Tibial nerve (tissue), 4 donors: ENCODE measurements around the gene SAMD8.

Experiments
- CTCF ChIP-seq, 5 experiments: fragments of 200-600 bp in 3 of 5; fragments of 450-650 bp in 2 of 5; sonication (generic) in 3 of 5; IDR thresholded peaks; one replicate each; pipeline ENCODE4 v1.5.1; 2016 to 2019; ENCODE audit warnings: antibody characterized with exemption in 5 of 5, mild to moderate bottlenecking in 3 of 5, moderate library complexity in 2 of 5
- EP300 ChIP-seq, 2 donors: sonication (generic); formaldehyde crosslinking; IDR thresholded peaks; one replicate each; pipeline ENCODE4 v1.6.1; 2017; ENCODE audit warnings: antibody characterized with exemption in 2 of 2, mild to moderate bottlenecking in 1 of 2
- POLR2A ChIP-seq, 2 donors: fragments of 450-650 bp; IDR thresholded peaks; one replicate each; pipeline ENCODE4 v1.6.1; 2017; ENCODE audit warnings: antibody characterized with exemption in 2 of 2, mild to moderate bottlenecking in 2 of 2, moderate library complexity in 2 of 2

GRCh38 chr10:75209086-75209920, 97.8 kb downstream of the SAMD8 start:
- TF ChIP-seq EP300 (IDR thresholded peaks at IDR 0.05), result no peak
- TF ChIP-seq CTCF (IDR thresholded peaks at IDR 0.05), result no peak
- TF ChIP-seq POLR2A (IDR thresholded peaks at IDR 0.05), result no peak
